T-cell (primary cell): ENCODE measurements around the gene GSC. TPM values are rescaled to one million over a fixed set of nuclear protein-coding genes. Genes with fewer than 3 reads are reported as not detected.

Experiments
- ATAC-seq, 4 experiments: fragments of 200-7000 bp in 3 of 4; fragments of 150-1000 bp in 1 of 4; cut with Tn5 transposase; replicated peaks in 1 of 4; 1 replicate in 3 of 4; 2 replicates in 1 of 4; pipeline ENCODE4 v1.10.0; 2021; ENCODE audit warnings: moderate library complexity in 3 of 4, mild to moderate bottlenecking in 2 of 4, moderate number of reproducible peaks in 1 of 4
- CTCF ChIA-PET, 2 donors: fragments of 300-600 bp; sonication (Branson Sonifier 250); formaldehyde crosslinking; loops; one replicate each; lab custom pipeline; 2022; ENCODE audit warnings: antibody characterized with exemption in 2 of 2; lab: Charles Lee
- POLR2A ChIA-PET, 2 donors: fragments of 300-600 bp; sonication (Branson Sonifier 250); formaldehyde crosslinking; loops; one replicate each; lab custom pipeline; 2022; ENCODE audit warnings: antibody characterized with exemption in 2 of 2; lab: Charles Lee
- DNase-seq, 35 experiments: peaks; one replicate each; pipeline versions ENCODE4 v3.0.0 to v3.0.0-alpha.2; 2013 to 2023
- H3K27ac ChIP-seq: one replicate; pipeline ENCODE4 v1.5.1; 2013; ENCODE audit warnings: low read length
- H3K27me3 ChIP-seq, 2 experiments: replicated peaks in 1 of 2; 1 replicate in 1 of 2; 2 replicates in 1 of 2; pipeline versions ENCODE4 v1.6.1 to v1.7.0; 2013; ENCODE audit warnings: low read length in 1 of 2, mixed read lengths in 1 of 2; ENCODE audit not compliant: control insufficient read depth in 2 of 2, insufficient read depth in 2 of 2; ENCODE audit errors: extremely low read depth in 1 of 2
- H3K36me3 ChIP-seq, 2 donors: 1 replicate in 1 of 2; 2 replicates in 1 of 2; pipeline versions ENCODE4 v1.6.1 to v1.7.0; 2013; ENCODE audit warnings: low read length in 1 of 2; ENCODE audit not compliant: control insufficient read depth in 2 of 2, insufficient read depth in 1 of 2; ENCODE audit errors: extremely low read depth in 1 of 2
- H3K4me1 ChIP-seq, 2 experiments: 1 replicate in 1 of 2; 2 replicates in 1 of 2; pipeline versions ENCODE4 v1.6.1 to v1.7.0; 2013; ENCODE audit warnings: low read length in 2 of 2, mixed read lengths in 1 of 2; ENCODE audit not compliant: insufficient read depth in 2 of 2, control insufficient read depth in 1 of 2; ENCODE audit errors: extremely low read depth in 1 of 2
- H3K4me3 ChIP-seq, 2 donors: 1 replicate in 1 of 2; 2 replicates in 1 of 2; pipeline versions ENCODE4 v1.5.1 to v1.7.0; 2013; ENCODE audit warnings: mild to moderate bottlenecking in 2 of 2, low read length in 1 of 2, moderate library complexity in 1 of 2; ENCODE audit not compliant: control insufficient read depth in 1 of 2; ENCODE audit errors: extremely low read depth in 1 of 2
- H3K9me3 ChIP-seq: 2 replicates; pipeline ENCODE4 v1.7.0; 2013
- H3K27ac Mint-ChIP-seq, 2 donors: one replicate each; pipeline ENCODE4 v1.8.0; 2020 to 2021; ENCODE audit warnings: mild to moderate bottlenecking in 2 of 2, mixed read lengths in 2 of 2
- H3K27me3 Mint-ChIP-seq, 2 donors: one replicate each; pipeline ENCODE4 v1.8.0; 2021 to 2022; ENCODE audit warnings: mixed read lengths in 2 of 2
- H3K36me3 Mint-ChIP-seq: one replicate; pipeline ENCODE4 v1.8.0; 2021; ENCODE audit warnings: mixed read lengths
- H3K4me1 Mint-ChIP-seq, 3 donors: one replicate each; pipeline ENCODE4 v1.8.0; 2020 to 2022; ENCODE audit warnings: mixed read lengths in 3 of 3, mild to moderate bottlenecking in 1 of 3
- H3K4me3 Mint-ChIP-seq, 3 donors: one replicate each; pipeline ENCODE4 v1.8.0; 2020 to 2022; ENCODE audit warnings: mild to moderate bottlenecking in 3 of 3, mixed read lengths in 3 of 3, moderate library complexity in 3 of 3
- H3K9me3 Mint-ChIP-seq, 3 donors: one replicate each; pipeline ENCODE4 v1.8.0; 2020 to 2022; ENCODE audit warnings: mixed read lengths in 3 of 3
- WGBS: methylation state at CpG from one replicate; pipeline ENCODE4 v1.1.5; 2013; ENCODE audit warnings: missing lambda C conversion rate; ENCODE audit not compliant: insufficient coverage; 5-methylcytosine and 5-hydroxymethylcytosine counted together
- total RNA-seq, 35 experiments: library from RNA in 6 of 35; stranded (reverse) in 6 of 35; fragments of 120-200 nt in 1 of 35; gene quantifications; one replicate each; pipeline versions ENCODE4 v1.2.1 to v1.2.4 and lab custom pipeline; 2013 to 2026

The GSC gene
- total RNA-seq, 5 donors from 2014 or later (not counting 1 experiment from before 2014, with no cell fraction given) = 0.37 to 0.59 TPM; not detected in 3

DNA sequence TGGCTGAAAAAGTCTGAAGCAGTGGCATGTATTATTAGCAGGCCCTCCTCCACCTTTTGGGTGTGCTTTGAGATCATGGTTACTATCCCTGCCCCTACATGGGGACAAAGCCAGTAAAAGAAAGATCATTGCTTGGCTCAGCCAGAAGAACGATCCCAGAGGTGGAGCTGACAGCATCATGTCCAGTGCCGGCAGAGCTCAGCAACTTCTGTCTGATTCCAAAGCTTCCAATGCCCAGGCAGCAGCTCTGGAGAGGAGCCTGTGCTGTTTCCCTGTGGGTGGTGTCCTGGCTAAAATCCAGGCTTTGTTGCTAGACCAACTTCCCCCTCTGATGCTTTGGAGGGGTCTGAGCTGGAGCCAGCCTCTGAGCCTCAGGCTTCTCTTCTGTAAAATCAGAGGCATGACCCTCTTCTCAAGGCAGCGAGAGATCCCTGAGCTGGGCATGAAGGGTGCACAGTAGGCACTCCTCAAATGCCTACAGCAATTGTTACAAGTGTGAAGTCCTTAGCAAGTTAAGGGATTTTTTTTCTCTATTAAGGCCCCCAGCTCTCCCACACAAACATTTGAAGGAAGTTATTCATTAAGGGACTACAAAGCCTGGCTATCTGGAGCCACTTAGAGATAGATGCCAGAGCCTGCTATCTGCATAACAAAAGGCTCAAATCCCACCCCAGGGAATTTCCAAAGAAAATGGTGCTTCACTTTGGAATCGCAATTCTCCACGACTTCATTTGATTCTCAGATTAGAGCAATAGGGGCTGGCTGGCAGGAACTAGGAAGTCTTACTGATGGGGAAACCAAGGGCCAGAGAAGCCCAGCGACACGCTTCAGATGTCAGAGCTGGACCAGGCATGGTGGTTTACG is 10.9 kb upstream of the GSC start:
- Mint-ChIP-seq H3K9me3 (no peaks in the 10 kb centered on the region), H3K4me3 (no peak overlapping the region), H3K4me1 (peaks cover 0 to 2% (median under 1%) of the 10 kb centered on the region in 3 donors), H3K27me3 (peaks cover 39 to 47% of the 10 kb centered on the region in 2 donors), H3K27ac (no peak overlapping the region), H3K36me3 (no peaks in the 10 kb centered on the region)
- Histone ChIP-seq H3K27me3 (peaks cover 15 to 35% of the 10 kb centered on the region in 2 experiments), H3K9me3 (no peaks in the 10 kb centered on the region), H3K27ac (no peak overlapping the region), H3K4me1 (no peaks in the 10 kb centered on the region), H3K4me3 (no peak overlapping the region), H3K36me3 (no peaks in the 10 kb centered on the region)
- 60% methylated on average over 5 of the region's 8 CpGs for WGBS
- CTCF ChIA-PET = no interaction called here
- no peak for ATAC-seq
- POLR2A ChIA-PET = no interaction called here
- DNase-seq = no peak

DNA sequence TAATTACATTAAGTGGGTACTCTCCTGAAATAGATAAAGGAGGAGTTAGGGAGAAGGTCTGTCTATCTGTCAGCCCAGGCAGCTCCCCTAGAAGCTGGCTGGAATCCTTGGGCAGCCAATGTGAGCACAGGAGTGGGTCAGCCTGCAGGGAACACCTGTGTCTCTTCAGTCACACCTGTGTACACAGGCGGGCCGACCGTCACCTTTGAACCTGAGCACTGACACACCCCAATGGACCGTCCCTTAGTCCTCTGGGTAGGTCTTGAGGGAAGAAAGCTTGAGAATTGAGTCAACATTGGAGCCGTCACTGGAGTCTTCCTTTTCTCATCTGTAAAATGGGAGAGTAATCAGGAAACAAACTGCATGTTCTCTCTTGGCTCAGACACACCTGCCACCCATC is 9.8 kb upstream of the GSC start:
- peaks cover 49 to 56% of the 10 kb centered on the region in 2 donors for H3K27me3 Mint-ChIP-seq
- Histone ChIP-seq H3K27ac (no peak overlapping the region), H3K4me3 (no peak overlapping the region), H3K36me3 (no peaks in the 10 kb centered on the region), H3K27me3 (peaks cover 17 to 41% of the 10 kb centered on the region in 2 experiments), H3K9me3 (no peaks in the 10 kb centered on the region), H3K4me1 (no peaks in the 10 kb centered on the region)
- no peak overlapping the region for H3K27ac Mint-ChIP-seq
- ChIA-PET CTCF (no interaction called here), POLR2A (no interaction called here)
- no CpG with 5 or more reads among the region's 5 CpGs for WGBS
- H3K36me3 Mint-ChIP-seq = no peaks in the 10 kb centered on the region
- H3K4me1 Mint-ChIP-seq = peaks cover 0 to 5% (median 5%) of the 10 kb centered on the region in 3 donors
- ATAC-seq (no peak), DNase-seq (no peak)
- no peaks in the 10 kb centered on the region for H3K9me3 Mint-ChIP-seq
- H3K4me3 Mint-ChIP-seq = no peak overlapping the region

DNA sequence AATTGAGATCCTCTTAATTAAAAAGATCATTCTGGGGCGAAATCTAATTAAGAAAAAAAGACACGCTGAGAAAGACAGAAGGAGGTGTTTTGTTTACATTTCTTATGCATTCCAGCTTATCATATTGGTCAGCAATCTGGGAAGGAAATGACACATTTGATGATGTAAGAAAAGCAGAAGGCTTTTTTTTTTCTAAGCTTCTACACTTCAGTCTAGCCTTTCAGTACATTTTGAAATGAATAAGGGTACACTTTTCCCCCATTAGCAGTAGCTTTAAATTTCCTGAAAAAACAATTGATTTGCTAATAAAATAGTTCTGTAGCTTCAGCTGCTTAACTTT is 5.9 kb upstream of the GSC start:
- no peak for DNase-seq
- no peak overlapping the region for H3K4me3 ChIP-seq
- POLR2A ChIA-PET = no interaction called here
- Mint-ChIP-seq H3K4me1 (peaks cover 0 to 16% (median 5%) of the 10 kb centered on the region in 3 donors), H3K9me3 (no peaks in the 10 kb centered on the region), H3K4me3 (no peak overlapping the region), H3K36me3 (no peaks in the 10 kb centered on the region), H3K27me3 (peaks cover 75 to 82% of the 10 kb centered on the region in 2 donors), H3K27ac (peak overlapping the region in 1 of 2 donors; percentile 10)
- H3K36me3 ChIP-seq = no peaks in the 10 kb centered on the region
- H3K9me3 ChIP-seq = no peaks in the 10 kb centered on the region
- ATAC-seq = no peak
- CTCF ChIA-PET = no interaction called here
- peaks cover 28 to 66% of the 10 kb centered on the region in 2 experiments for H3K27me3 ChIP-seq
- H3K27ac ChIP-seq = no peak overlapping the region
- WGBS = no CpG with 5 or more reads among the region's 2 CpGs
- H3K4me1 ChIP-seq = no peaks in the 10 kb centered on the region

DNA sequence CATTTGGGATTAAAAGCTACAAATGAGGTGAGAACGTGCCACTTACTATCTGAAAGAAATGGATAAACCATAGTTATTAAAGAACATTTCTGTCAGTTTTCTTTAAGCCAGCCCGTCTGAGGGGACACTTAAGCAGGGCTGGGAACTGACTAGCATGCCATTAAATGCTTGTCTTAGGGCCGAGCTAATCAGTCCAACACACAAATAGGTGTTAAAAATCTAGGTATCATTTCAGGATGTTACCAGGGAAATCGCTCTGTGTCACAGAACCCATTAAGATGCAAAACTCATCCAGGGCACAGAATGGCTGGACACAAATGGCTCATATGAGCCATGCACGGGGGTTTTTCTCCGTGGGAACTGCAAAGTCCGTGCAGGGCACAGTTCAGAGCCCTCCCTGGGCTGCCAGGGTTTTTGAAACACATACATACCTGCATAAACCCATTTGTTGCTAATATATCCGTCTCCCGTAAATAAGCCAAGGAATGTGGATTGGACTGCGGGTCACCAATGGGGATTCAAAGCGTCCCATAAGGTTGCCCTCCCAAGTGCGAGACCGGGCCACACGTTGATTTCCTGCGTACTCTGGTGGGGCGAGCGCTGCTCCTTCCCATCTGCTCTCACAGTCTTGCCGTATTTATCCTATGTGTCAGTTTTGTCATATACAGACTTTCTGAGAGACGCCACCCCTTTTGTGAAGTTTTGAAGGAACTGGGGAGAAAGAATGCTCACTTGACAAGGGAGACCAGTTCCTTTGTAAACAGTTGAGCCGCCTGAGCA is 5.4 kb upstream of the GSC start:
- ATAC-seq = no peak
- ChIA-PET POLR2A (no interaction called here), CTCF (no interaction called here)
- no peak overlapping the region for H3K4me3 Mint-ChIP-seq
- peaks cover 0 to 20% (median 10%) of the 10 kb centered on the region in 3 donors for H3K4me1 Mint-ChIP-seq
- WGBS = 5% methylated on average over 11 of the region's 20 CpGs
- Histone ChIP-seq H3K9me3 (no peaks in the 10 kb centered on the region), H3K4me1 (peaks cover 0 to 4% of the 10 kb centered on the region in 2 experiments), H3K36me3 (no peaks in the 10 kb centered on the region), H3K27ac (no peak overlapping the region), H3K27me3 (peaks cover 30 to 65% of the 10 kb centered on the region in 2 experiments), H3K4me3 (no peak overlapping the region)
- no peak for DNase-seq
- no peaks in the 10 kb centered on the region for H3K36me3 Mint-ChIP-seq
- peaks cover 81 to 88% of the 10 kb centered on the region in 2 donors for H3K27me3 Mint-ChIP-seq
- H3K27ac Mint-ChIP-seq = no peak overlapping the region
- no peaks in the 10 kb centered on the region for H3K9me3 Mint-ChIP-seq

DNA sequence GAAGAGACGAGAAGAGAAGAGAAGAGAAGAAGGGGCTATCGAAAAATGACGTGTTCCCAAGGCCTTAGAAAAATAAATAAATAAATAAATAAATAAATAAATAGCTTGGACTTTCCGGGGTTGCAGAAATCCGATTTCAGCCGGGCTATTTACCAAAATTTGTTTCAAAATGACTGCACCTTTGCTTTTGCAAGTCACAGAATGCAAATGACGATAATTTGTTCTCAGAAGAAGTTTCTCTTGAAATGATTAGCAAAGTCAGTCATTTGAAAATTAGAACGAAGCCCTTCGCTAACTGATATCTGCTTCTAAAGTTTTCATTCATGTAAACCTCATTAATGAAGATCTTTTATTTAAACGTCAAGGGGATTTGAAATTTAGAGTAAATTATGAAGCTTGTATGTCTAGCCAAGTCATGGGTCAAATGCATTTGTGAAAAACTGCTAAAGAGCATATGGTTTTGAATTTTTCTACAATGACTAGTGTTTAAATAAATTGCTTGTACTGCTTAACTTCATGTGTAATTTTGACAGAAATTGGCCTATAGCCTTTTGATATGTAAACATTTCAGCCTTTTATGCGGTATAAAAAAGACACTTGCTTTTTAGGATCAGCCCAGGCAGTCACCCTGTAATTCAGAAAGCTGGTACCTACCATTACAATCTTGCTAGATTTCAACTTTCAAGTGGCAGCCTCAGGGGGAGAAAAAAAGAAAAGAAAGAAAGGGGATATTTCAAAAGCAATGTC is 4.6 kb upstream of the GSC start:
- no peak for DNase-seq
- ChIA-PET CTCF (no interaction called here), POLR2A (no interaction called here)
- 0% methylated on average over 2 of the region's 11 CpGs for WGBS
- H3K36me3 Mint-ChIP-seq = no peaks in the 10 kb centered on the region
- H3K4me1 ChIP-seq = peaks cover 0 to 5% of the 10 kb centered on the region in 2 experiments
- H3K27me3 ChIP-seq = peaks cover 30 to 62% of the 10 kb centered on the region in 2 experiments
- H3K36me3 ChIP-seq = no peaks in the 10 kb centered on the region
- no peaks in the 10 kb centered on the region for H3K9me3 Mint-ChIP-seq
- H3K9me3 ChIP-seq = no peaks in the 10 kb centered on the region
- peaks cover 77 to 85% of the 10 kb centered on the region in 2 donors for H3K27me3 Mint-ChIP-seq
- peaks cover 0 to 22% (median 10%) of the 10 kb centered on the region in 3 donors for H3K4me1 Mint-ChIP-seq
- H3K4me3 ChIP-seq = no peak overlapping the region
- H3K27ac ChIP-seq = no peak overlapping the region
- H3K27ac Mint-ChIP-seq = no peak overlapping the region
- ATAC-seq = no peak
- H3K4me3 Mint-ChIP-seq = no peak overlapping the region
